HG02943 (cell line): ENCODE measurements around the gene MACROD2.

ENCODE experiments used
- ATAC-seq: cut with Tn5 transposase; IDR thresholded peaks from one replicate; pipeline ENCODE4 v1.9.1; 2021; ENCODE audit warnings: mild to moderate bottlenecking, low read depth, moderate library complexity; ENCODE audit not compliant: unreplicated experiment

Gene MACROD2

DNA sequence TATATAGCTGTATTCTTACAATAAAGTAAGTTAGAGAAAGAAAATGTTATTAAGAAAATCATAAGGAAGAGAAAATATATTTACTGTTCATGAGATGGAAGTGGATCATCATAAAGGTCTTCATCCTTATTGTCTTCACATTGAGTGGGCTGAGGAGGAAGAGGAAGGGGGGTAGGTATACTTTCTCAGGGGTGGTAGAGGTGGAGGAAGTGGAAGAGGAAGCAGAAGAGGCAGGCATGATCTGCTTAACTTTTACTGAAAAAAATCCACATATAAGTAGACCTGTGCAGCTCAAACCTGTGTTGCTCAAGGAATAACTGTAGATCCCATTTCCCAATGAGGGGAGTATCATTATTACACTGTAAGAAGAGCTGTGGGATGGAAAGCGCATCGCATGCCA is 1863.7 kb downstream of the MACROD2 start:
- ATAC-seq: no peak

- no peak for ATAC-seq
Observed at GRCh38 chr20:15860850-15861249, 1865.5 kb downstream of the MACROD2 start.

DNA sequence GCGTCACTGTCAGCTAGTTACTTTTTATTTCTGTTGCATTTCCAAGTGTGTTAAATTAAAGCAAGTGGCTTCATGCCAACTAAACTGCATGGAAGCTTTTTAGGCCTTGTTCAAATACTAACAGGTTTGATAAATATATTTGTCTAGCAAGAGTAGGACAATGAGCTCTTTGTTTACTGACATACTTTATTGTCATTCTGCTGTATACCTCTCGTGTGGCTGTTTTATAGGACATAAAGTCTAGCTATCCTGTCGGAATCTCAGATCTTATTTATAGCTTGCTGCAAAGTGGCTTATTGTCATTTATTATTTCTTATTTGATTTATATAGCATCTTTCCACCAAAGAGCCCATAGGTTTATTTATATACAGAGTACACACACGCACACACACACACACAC is 1866.9 kb downstream of the MACROD2 start:
- ATAC-seq: no peak

GRCh38 chr20:15863735-15864134 is 1868.4 kb downstream of the MACROD2 start:
- ATAC-seq: no peak

DNA sequence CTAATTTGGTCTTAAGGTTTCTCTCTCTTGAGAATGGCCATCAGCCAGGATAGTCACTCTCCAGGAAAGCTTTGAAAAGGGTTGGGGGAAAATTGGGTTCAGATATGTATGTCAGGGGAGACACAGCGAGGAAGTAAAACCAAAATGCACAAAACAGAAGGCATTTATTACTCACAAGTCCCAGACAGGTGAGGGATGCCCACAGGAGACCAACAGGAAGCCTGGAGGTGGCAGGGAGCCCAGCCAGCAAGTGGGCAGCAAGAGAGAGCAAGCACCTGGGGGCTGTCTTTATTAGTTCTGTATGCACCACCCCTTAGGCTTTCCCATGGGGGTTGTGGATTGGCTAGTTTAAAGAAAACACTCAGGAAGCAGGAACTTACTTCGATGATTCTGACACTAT is 1870.2 kb downstream of the MACROD2 start:
- no peak for ATAC-seq

- no peak for ATAC-seq
Observed at GRCh38 chr20:15866916-15867730, 1871.8 kb downstream of the MACROD2 start.

GRCh38 chr20:15867899-15868298 is 1872.6 kb downstream of the MACROD2 start:
- ATAC-seq: no peak

GRCh38 chr20:15875446-15875845 is 1880.1 kb downstream of the MACROD2 start:
- no peak for ATAC-seq

DNA sequence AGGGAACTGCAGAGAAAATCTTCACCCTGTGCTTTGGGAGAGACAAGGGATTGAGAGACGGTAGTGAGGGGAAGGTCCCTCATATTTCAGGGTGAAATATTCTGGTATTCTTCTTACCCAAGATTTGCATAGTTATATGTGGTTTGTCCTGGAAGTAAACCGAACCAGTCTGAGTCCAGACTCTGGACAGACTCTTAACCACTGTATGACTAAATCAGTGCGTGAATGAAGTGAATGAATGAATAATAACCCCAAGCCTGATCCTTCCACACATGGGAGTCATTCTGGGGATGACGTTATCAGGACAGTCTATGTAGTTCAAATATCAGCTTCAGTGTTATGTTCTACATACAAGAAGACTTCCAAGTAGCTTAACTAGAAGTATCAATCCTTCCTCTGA is 1887.2 kb downstream of the MACROD2 start:
- ATAC-seq: no peak

DNA sequence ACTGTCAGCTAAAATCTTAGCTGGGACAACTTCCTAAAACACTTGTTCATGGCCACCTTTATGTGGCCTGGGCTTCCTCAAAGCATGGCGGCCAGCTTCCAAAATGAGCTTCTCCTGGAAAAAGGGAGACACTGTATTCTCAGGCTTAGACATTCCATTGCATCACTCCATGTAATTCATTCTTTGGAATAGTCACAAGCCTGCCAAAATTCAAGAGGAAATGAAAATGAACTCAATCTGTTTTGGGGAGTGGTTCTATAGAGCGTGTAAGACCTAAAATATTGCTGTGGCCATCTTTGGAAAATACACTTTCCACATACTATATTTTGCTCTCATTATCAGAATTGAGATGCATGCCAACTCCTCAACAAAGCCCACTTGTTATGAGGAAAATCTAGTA is 1890.9 kb downstream of the MACROD2 start:
- ATAC-seq: no peak

DNA sequence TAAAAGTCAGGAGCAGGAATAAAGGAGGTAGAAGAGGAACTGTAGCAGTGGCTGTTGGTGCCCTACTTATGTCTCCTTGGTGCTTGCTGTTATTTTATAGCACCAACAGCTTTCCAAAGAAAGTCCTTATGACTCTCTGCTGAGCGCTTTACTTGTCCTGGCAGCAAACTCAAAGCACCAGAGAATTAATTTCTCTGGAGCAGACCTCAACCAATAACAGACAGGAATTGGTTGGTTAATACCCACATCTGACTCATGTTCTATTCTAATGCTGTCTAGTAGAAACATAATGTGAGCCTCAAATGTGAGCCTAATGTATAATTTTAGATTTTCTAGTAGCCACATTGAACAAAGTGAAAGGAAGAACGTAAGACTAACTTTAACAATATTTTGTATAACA is 1892.1 kb downstream of the MACROD2 start:
- no peak for ATAC-seq

GRCh38 chr20:15889061-15889460 is 1893.7 kb downstream of the MACROD2 start:
- no peak for ATAC-seq

- no peak for ATAC-seq
Observed at GRCh38 chr20:15889514-15890256, 1894.4 kb downstream of the MACROD2 start.

GRCh38 chr20:15890407-15890982 is 1895.2 kb downstream of the MACROD2 start:
- ATAC-seq: no peak

DNA sequence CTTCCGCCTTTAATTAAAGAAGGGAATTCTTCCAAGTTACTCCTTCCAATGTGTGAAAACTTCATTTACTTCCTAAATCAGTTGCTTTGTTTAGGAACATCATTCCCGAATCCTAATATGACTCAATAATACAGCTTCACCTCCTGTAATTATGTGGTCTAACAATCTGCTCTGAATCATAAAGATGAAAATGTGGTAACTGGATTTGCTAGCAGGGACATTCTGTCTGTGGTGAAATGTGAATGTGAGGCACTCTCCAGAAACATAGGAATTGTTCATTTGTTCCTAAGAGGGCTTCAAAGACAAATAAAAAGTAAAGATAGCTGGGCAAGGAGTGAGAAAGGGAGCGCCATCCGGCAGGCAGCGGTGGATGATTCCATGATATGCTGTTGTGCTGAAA is 1899.8 kb downstream of the MACROD2 start:
- ATAC-seq: no peak

GRCh38 chr20:15895560-15896084 is 1900.3 kb downstream of the MACROD2 start:
- ATAC-seq: peak; percentile 78

DNA sequence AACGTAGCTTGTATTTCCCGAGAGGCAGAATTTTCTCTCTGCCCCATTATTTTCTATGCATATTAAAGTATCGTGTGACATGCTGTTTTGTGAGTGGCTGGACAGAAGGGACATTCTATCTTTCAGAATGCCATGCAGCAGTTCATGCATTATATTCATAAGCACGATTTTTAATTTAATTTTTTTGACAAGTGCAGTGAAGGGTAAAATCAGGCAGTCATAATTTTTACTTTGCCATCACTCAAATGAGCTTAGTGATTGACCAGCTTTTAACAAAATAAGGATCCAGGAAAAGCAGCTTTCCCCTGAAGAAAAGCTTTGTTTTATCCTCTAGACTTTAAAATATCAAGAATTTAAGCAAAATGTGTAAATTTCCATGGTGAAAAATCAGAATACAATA is 1904.7 kb downstream of the MACROD2 start:
- no peak for ATAC-seq

- no peak for ATAC-seq
Observed at GRCh38 chr20:15900443-15900842, 1905.1 kb downstream of the MACROD2 start.

GRCh38 chr20:15902493-15902892 is 1907.2 kb downstream of the MACROD2 start:
- no peak for ATAC-seq

GRCh38 chr20:15905661-15906060 is 1910.3 kb downstream of the MACROD2 start:
- ATAC-seq: no peak

DNA sequence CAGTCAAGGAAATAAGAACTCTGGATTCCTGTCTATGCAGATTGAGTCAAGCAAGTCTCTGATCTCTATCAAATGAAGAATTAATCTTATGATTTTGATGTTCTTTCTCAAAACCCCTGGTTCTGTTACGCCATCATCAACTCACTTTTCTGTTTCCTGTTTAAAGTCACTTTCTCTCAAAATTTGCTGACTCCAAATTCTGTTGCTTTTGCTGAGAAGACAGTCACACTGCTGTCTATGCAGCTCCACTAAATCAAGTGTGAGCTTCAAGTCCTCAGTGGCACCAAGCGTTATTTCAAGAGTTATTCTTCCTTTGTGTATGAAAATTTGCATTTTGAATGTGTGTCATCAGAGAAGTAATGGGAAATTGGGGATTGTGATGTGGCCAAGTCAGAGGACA is 1914.7 kb downstream of the MACROD2 start:
- no peak for ATAC-seq
